Measurements from ENCODE around the gene TGM5.

GRCh38 chr15:43266386-43266785, 342 bp downstream of the TGM5 start:
- TF ChIP-seq, protein P1, sequence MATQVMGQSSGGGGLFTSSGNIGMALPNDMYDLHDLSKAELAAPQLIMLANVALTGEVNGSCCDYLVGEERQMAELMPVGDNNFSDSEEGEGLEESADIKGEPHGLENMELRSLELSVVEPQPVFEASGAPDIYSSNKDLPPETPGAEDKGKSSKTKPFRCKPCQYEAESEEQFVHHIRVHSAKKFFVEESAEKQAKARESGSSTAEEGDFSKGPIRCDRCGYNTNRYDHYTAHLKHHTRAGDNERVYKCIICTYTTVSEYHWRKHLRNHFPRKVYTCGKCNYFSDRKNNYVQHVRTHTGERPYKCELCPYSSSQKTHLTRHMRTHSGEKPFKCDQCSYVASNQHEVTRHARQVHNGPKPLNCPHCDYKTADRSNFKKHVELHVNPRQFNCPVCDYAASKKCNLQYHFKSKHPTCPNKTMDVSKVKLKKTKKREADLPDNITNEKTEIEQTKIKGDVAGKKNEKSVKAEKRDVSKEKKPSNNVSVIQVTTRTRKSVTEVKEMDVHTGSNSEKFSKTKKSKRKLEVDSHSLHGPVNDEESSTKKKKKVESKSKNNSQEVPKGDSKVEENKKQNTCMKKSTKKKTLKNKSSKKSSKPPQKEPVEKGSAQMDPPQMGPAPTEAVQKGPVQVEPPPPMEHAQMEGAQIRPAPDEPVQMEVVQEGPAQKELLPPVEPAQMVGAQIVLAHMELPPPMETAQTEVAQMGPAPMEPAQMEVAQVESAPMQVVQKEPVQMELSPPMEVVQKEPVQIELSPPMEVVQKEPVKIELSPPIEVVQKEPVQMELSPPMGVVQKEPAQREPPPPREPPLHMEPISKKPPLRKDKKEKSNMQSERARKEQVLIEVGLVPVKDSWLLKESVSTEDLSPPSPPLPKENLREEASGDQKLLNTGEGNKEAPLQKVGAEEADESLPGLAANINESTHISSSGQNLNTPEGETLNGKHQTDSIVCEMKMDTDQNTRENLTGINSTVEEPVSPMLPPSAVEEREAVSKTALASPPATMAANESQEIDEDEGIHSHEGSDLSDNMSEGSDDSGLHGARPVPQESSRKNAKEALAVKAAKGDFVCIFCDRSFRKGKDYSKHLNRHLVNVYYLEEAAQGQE (IDR thresholded peaks at IDR 0.05; ENCODE audit: unreplicated experiment), result no peak
- TF ChIP-seq, protein P2, sequence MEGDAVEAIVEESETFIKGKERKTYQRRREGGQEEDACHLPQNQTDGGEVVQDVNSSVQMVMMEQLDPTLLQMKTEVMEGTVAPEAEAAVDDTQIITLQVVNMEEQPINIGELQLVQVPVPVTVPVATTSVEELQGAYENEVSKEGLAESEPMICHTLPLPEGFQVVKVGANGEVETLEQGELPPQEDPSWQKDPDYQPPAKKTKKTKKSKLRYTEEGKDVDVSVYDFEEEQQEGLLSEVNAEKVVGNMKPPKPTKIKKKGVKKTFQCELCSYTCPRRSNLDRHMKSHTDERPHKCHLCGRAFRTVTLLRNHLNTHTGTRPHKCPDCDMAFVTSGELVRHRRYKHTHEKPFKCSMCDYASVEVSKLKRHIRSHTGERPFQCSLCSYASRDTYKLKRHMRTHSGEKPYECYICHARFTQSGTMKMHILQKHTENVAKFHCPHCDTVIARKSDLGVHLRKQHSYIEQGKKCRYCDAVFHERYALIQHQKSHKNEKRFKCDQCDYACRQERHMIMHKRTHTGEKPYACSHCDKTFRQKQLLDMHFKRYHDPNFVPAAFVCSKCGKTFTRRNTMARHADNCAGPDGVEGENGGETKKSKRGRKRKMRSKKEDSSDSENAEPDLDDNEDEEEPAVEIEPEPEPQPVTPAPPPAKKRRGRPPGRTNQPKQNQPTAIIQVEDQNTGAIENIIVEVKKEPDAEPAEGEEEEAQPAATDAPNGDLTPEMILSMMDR (conservative IDR thresholded peaks at IDR 0.05; ENCODE audit: low read depth in 2 of 2), result no peak
- TF ChIP-seq ZNF331 (CRISPR knock-in tag; IDR thresholded peaks at IDR 0.05; ENCODE audit: low read depth), result no peak
- TF ChIP-seq JUNB (IDR thresholded peaks at IDR 0.05; ENCODE audit: unreplicated experiment), result no peak
- no peak for TF ChIP-seq POLR2AphosphoS5 (IDR thresholded peaks at IDR 0.05; ENCODE audit: low read depth)
- TF ChIP-seq CREB1 (CRISPR knock-in tag; IDR thresholded peaks at IDR 0.05; ENCODE audit: low read depth), result no peak
- no peak for TF ChIP-seq EZH2phosphoT487 (IDR thresholded peaks at IDR 0.05; ENCODE audit: unreplicated experiment)
- TF ChIP-seq EZH2 (IDR thresholded peaks at IDR 0.05; ENCODE audit: low read depth, unreplicated experiment), result no peak
- no peak for TF ChIP-seq NANOG (IDR thresholded peaks at IDR 0.05; ENCODE audit: borderline replicate concordance)
- TF ChIP-seq ZNF114 (CRISPR knock-in tag; IDR thresholded peaks at IDR 0.05), result no peak
